ENCODE results near the gene GJB1.
"Not testable (repeated sequence)": the region's sequence is repeated elsewhere in the genome, so short reads cannot be mapped to it uniquely, and the experiment has no call there.

The GJB1 gene

GRCh38 chrX:71256856-71257255 lies 33.8 kb downstream of the GJB1 start:
- DNase-seq, result no peak

- not testable (repeated sequence) for DNase-seq
These were observed 45.6 kb downstream of the GJB1 start for GRCh38 chrX:71268624-71269023.

GRCh38 chrX:71269801-71270395 lies 46.9 kb downstream of the GJB1 start:
- DNase-seq, result no peak

GRCh38 chrX:71272313-71272712 lies 49.3 kb downstream of the GJB1 start:
- not testable (repeated sequence) for DNase-seq
